Endothelial cell of umbilical vein (primary cell): ENCODE data around the gene TMEM50B.

Experiments
- CTCF ChIP-seq, 2 donors: IDR thresholded peaks; 1 replicate in 1 of 2; 2 replicates in 1 of 2; pipeline ENCODE4 v1.5.1; 2011; ENCODE audit warnings: low read length in 2 of 2, mild to moderate bottlenecking in 2 of 2, moderate library complexity in 2 of 2, control low read depth in 1 of 2, inconsistent platforms in 1 of 2, low read depth in 1 of 2; ENCODE audit not compliant: insufficient read depth in 1 of 2; ENCODE audit errors: extremely low read depth in 1 of 2
- EZH2 ChIP-seq: IDR thresholded peaks from 2 replicates; pipeline ENCODE4 v1.6.1; 2012; ENCODE audit warnings: borderline replicate concordance, low read depth, mild to moderate bottlenecking, moderate library complexity, low read length, inconsistent platforms; ENCODE audit not compliant: severe bottlenecking
- POLR2A ChIP-seq: IDR thresholded peaks from 2 replicates; pipeline ENCODE4 v1.6.1; 2012; ENCODE audit warnings: low read depth, mild to moderate bottlenecking, control low read depth, low read length
- POLR2AphosphoS5 ChIP-seq: IDR thresholded peaks from 2 replicates; pipeline ENCODE4 v1.6.1; 2012; ENCODE audit warnings: low read depth, mild to moderate bottlenecking, control low read depth, low read length, moderate library complexity; ENCODE audit not compliant: insufficient read depth

GRCh38 chr21:33433425-33434114 is 46.2 kb downstream of the TMEM50B start:
- TF ChIP-seq CTCF (IDR thresholded peaks at IDR 0.05; ENCODE audit: extremely low read depth in 1 of 2, insufficient read depth in 1 of 2, low read depth in 1 of 2, low read length in 2 of 2) (no peak), EZH2 (no peak), POLR2A (no peak), POLR2AphosphoS5 (no peak)
